Measurements from ENCODE around the gene AGK. TPM values are rescaled to one million over a fixed set of nuclear protein-coding genes. Genes with fewer than 3 reads are reported as not detected.

The AGK gene
- total RNA-seq, 1 donor from 2014 or later, result 27.8 TPM

DNA sequence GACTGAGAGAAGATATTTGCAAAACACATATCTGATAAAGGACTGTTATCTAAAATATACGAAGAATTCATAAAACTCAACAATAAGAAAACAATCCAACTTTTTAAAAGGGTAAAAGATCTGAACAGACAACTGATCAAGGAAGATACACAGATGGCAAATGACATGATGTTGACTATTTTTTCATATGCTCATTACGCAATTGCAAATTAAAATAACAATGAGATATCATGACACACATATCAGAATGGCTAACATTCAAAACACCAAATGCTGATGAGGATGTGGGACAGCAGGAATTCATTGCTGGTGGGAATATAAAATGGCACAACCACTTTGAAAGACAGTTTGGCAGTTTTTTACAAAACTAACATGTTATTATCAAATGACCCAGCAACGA lies 141.9 kb downstream of the AGK start:
- Mint-ChIP-seq H3K36me3 (ENCODE audit: unreplicated experiment) (no peaks in the 10 kb centered on the region), H3K4me1 (ENCODE audit: unreplicated experiment) (peaks cover 15% of the 10 kb centered on the region), H3K4me3 (ENCODE audit: unreplicated experiment) (no peak overlapping the region), H3K9me3 (ENCODE audit: unreplicated experiment) (no peaks in the 10 kb centered on the region), H3K27ac (ENCODE audit: unreplicated experiment) (no peak overlapping the region), H3K27me3 (ENCODE audit: unreplicated experiment) (no peaks in the 10 kb centered on the region)
- no peak for DNase-seq (ENCODE audit: extremely low spot score, unreplicated experiment)
- TF ChIP-seq, protein P1, sequence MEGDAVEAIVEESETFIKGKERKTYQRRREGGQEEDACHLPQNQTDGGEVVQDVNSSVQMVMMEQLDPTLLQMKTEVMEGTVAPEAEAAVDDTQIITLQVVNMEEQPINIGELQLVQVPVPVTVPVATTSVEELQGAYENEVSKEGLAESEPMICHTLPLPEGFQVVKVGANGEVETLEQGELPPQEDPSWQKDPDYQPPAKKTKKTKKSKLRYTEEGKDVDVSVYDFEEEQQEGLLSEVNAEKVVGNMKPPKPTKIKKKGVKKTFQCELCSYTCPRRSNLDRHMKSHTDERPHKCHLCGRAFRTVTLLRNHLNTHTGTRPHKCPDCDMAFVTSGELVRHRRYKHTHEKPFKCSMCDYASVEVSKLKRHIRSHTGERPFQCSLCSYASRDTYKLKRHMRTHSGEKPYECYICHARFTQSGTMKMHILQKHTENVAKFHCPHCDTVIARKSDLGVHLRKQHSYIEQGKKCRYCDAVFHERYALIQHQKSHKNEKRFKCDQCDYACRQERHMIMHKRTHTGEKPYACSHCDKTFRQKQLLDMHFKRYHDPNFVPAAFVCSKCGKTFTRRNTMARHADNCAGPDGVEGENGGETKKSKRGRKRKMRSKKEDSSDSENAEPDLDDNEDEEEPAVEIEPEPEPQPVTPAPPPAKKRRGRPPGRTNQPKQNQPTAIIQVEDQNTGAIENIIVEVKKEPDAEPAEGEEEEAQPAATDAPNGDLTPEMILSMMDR (IDR thresholded peaks at IDR 0.05), result no peak

DNA sequence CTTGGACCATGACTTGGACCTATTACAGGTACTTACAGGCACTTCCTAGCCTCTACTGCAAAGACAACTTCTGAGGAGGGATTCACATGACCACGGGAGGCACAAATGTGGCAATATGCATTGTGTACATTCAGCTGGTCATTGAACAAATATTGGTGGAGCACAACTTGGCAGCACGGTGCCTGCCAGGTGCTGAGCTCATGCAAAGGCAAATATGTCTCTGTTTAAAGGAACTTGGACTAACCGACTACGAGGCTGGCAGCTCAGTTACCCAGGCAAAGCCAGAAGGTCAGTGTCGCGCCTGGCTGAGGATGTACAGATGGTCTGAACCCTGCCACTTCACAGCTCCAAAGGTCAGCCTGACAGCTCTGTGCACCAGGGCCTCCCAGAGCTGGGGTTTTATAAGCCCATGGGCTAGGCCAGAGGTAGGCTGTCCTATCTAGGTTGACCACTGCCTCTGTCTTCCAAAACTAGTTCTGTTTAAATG lies 144.6 kb downstream of the AGK start:
- Mint-ChIP-seq H3K9me3 (ENCODE audit: unreplicated experiment) (no peaks in the 10 kb centered on the region), H3K27me3 (ENCODE audit: unreplicated experiment) (no peaks in the 10 kb centered on the region), H3K4me1 (ENCODE audit: unreplicated experiment) (peaks cover 31% of the 10 kb centered on the region), H3K27ac (ENCODE audit: unreplicated experiment) (no peak overlapping the region), H3K4me3 (ENCODE audit: unreplicated experiment) (no peak overlapping the region), H3K36me3 (ENCODE audit: unreplicated experiment) (no peaks in the 10 kb centered on the region)
- no peak for DNase-seq (ENCODE audit: extremely low spot score, unreplicated experiment)
- TF ChIP-seq, protein P1 (IDR thresholded peaks at IDR 0.05), result no peak

DNA sequence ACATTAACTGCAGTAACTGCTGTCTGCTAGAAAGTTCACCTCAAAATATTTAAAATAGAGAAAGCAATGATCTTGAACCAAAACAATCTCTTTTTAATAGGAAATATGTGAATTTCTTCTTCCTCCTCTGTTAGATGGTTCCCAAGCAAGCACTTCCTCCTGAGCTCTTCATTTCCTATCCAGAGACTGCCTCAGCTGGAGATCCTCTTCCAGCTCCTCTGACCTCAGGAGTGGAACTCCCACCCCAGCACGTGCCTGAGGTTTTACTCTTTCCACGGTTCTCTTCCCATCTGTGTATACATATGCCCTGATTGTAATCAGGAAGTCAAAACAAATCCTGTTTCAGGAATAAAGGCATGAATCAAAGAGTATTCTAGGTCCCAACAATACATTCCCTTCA lies 145.1 kb downstream of the AGK start:
- Mint-ChIP-seq H3K9me3 (ENCODE audit: unreplicated experiment) (no peaks in the 10 kb centered on the region), H3K27me3 (ENCODE audit: unreplicated experiment) (no peaks in the 10 kb centered on the region), H3K4me3 (ENCODE audit: unreplicated experiment) (no peak overlapping the region), H3K36me3 (ENCODE audit: unreplicated experiment) (no peaks in the 10 kb centered on the region), H3K4me1 (ENCODE audit: unreplicated experiment) (peaks cover 33% of the 10 kb centered on the region), H3K27ac (ENCODE audit: unreplicated experiment) (no peak overlapping the region)
- DNase-seq (ENCODE audit: extremely low spot score, unreplicated experiment), result no peak
- TF ChIP-seq, protein P1 (IDR thresholded peaks at IDR 0.05), result no peak

DNA sequence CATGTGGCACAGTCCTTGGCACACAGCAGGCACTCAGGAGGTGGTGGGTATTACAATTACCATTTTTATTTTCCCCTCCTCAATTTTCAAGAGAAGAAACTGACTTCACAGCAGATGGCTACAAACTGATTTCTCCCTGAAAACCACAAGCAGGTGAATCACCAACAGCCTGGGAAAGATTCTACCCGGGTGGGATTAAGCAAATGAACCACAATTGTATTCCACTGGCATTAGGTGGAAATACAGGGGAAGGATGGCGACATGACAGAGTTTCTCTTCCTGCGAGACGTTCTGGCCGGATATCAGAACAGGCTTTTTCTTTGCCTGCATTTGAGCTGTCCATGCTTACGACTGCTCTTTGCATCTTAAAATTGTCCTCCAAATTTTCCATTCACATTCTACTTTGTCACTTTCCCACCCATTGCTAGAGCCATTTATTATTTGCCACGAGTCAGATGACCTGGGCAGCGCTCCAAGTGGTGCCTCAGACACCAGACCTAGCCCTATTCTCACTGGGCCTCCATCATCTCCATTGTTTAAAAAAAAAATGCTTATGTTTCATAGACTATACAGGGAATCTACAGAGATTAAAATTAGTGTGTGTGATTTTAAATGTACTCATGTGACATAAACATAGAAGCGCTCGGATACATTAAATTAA lies 146.1 kb downstream of the AGK start:
- no peaks in the 10 kb centered on the region for H3K9me3 Mint-ChIP-seq (ENCODE audit: unreplicated experiment)
- no peak overlapping the region for H3K4me3 Mint-ChIP-seq (ENCODE audit: unreplicated experiment)
- no peak for DNase-seq (ENCODE audit: extremely low spot score, unreplicated experiment)
- TF ChIP-seq, protein P1 (IDR thresholded peaks at IDR 0.05), result no peak
- no peaks in the 10 kb centered on the region for H3K27me3 Mint-ChIP-seq (ENCODE audit: unreplicated experiment)
- no peaks in the 10 kb centered on the region for H3K36me3 Mint-ChIP-seq (ENCODE audit: unreplicated experiment)
- H3K4me1 Mint-ChIP-seq (ENCODE audit: unreplicated experiment), result peaks cover 35% of the 10 kb centered on the region
- H3K27ac Mint-ChIP-seq (ENCODE audit: unreplicated experiment), result no peak overlapping the region

DNA sequence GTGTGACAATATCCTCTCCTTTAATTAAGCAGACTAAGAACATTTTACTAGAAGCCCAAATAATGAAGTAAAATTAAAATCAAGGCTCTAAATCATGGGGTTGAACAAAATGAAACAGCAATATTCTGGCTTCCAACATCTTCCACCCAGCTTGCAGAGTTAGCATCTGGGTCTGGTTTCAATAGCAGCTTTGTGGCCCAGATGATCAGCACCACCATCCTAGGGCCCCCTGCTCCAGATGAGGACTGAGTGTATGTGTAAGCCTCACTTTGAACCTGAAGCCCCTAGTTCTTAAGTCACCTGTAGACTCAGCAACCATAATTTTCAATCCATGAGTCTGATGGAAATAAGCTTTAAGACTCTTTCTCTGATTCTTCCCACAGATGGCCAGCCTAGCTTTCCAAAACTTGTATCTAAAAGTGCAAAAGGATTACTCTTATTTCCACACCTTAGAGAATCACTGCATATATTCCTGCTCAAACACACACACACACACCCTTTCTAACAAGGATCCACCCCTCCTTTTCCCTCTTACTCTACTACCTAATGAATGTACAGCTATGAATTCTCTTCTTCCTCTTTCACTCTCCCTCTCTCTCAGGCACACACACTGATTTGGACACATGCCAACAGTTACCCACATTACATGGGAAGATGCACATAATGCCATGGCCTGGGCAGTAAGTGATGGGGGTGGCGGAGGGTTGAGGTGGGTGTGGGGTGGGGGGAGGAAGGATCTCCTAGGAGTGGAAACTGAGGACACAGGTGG lies 147.2 kb downstream of the AGK start:
- no peak for DNase-seq (ENCODE audit: extremely low spot score, unreplicated experiment)
- TF ChIP-seq, protein P1 (IDR thresholded peaks at IDR 0.05), result no peak
- Mint-ChIP-seq H3K36me3 (ENCODE audit: unreplicated experiment) (no peaks in the 10 kb centered on the region), H3K9me3 (ENCODE audit: unreplicated experiment) (no peaks in the 10 kb centered on the region), H3K27ac (ENCODE audit: unreplicated experiment) (no peak overlapping the region), H3K4me3 (ENCODE audit: unreplicated experiment) (no peak overlapping the region), H3K27me3 (ENCODE audit: unreplicated experiment) (no peaks in the 10 kb centered on the region), H3K4me1 (ENCODE audit: unreplicated experiment) (peaks cover 40% of the 10 kb centered on the region)

All from osteocyte (in vitro differentiated cells).